Mesenchymal stem cell (in vitro differentiated cells and primary cell): ENCODE results near the gene SPATA13.

Experiments used
- DNase-seq: peaks from one replicate; pipeline ENCODE4 v3.0.0-alpha.2; 2013
- H2AFZ ChIP-seq: one replicate; pipeline ENCODE4 v1.6.1; 2013; ENCODE audit warnings: low read depth, mild to moderate bottlenecking, control low read depth, inconsistent platforms, low read length, moderate library complexity
- H2AK5ac ChIP-seq: 2 replicates; pipeline ENCODE4 v1.6.1; 2013; ENCODE audit warnings: low read length, moderate library complexity, mild to moderate bottlenecking, inconsistent platforms; ENCODE audit not compliant: severe bottlenecking
- H2BK120ac ChIP-seq: one replicate; pipeline ENCODE4 v1.6.1; 2013; ENCODE audit warnings: low read depth, mild to moderate bottlenecking, inconsistent platforms, low read length, moderate library complexity
- H2BK12ac ChIP-seq, 2 experiments: one replicate each; pipeline ENCODE4 v1.6.1; 2013; ENCODE audit warnings: inconsistent platforms in 2 of 2, low read length in 2 of 2, mild to moderate bottlenecking in 2 of 2, moderate library complexity in 2 of 2, control low read depth in 1 of 2
- H2BK15ac ChIP-seq: one replicate; pipeline ENCODE4 v1.6.1; 2013; ENCODE audit warnings: mild to moderate bottlenecking, low read depth, inconsistent platforms; ENCODE audit not compliant: poor library complexity, severe bottlenecking
- H2BK5ac ChIP-seq: 2 replicates; pipeline ENCODE4 v1.6.1; 2013; ENCODE audit warnings: low read depth, mild to moderate bottlenecking, low read length, control low read depth, inconsistent platforms; ENCODE audit not compliant: poor library complexity, severe bottlenecking
- H3K14ac ChIP-seq, 2 experiments: one replicate each; pipeline ENCODE4 v1.6.1; 2013; ENCODE audit warnings: inconsistent platforms in 2 of 2, low read length in 2 of 2, control low read depth in 1 of 2, mild to moderate bottlenecking in 1 of 2, moderate library complexity in 1 of 2
- H3K18ac ChIP-seq, 2 experiments: one replicate each; pipeline ENCODE4 v1.6.1; 2013; ENCODE audit warnings: inconsistent platforms in 2 of 2, low read length in 2 of 2, control low read depth in 1 of 2, low read depth in 1 of 2, mild to moderate bottlenecking in 1 of 2
- H3K23ac ChIP-seq, 2 experiments: one replicate each; pipeline ENCODE4 v1.6.1; 2013; ENCODE audit warnings: inconsistent platforms in 2 of 2, low read length in 2 of 2, mild to moderate bottlenecking in 2 of 2, moderate library complexity in 2 of 2, control low read depth in 1 of 2
- H3K27ac ChIP-seq: 2 replicates; pipeline ENCODE4 v1.5.1; 2013; ENCODE audit warnings: mild to moderate bottlenecking, moderate library complexity, low read length, control low read depth, inconsistent platforms; ENCODE audit not compliant: poor library complexity, severe bottlenecking
- H3K27me3 ChIP-seq, 2 experiments: 2 replicates each; pipeline versions ENCODE4 v1.6.1 to v1.7.0; 2013; ENCODE audit warnings: low read length in 2 of 2, mild to moderate bottlenecking in 2 of 2, moderate library complexity in 2 of 2, control low read depth in 1 of 2, inconsistent platforms in 1 of 2; ENCODE audit not compliant: control insufficient read depth in 1 of 2, insufficient read depth in 1 of 2
- H3K36me3 ChIP-seq, 2 experiments: 2 replicates each; pipeline versions ENCODE4 v1.6.1 to v1.7.0; 2013; ENCODE audit warnings: low read length in 2 of 2, control low read depth in 1 of 2, inconsistent platforms in 1 of 2, low read depth in 1 of 2, mild to moderate bottlenecking in 1 of 2; ENCODE audit not compliant: insufficient read depth in 2 of 2, control insufficient read depth in 1 of 2
- H3K4ac ChIP-seq, 2 experiments: one replicate each; pipeline ENCODE4 v1.6.1; 2013; ENCODE audit warnings: inconsistent platforms in 2 of 2, low read length in 2 of 2, mild to moderate bottlenecking in 2 of 2, moderate library complexity in 2 of 2, control low read depth in 1 of 2, low read depth in 1 of 2
- H3K4me1 ChIP-seq: 2 replicates; pipeline ENCODE4 v1.6.1; 2013; ENCODE audit warnings: low read depth, low read length, control low read depth; ENCODE audit not compliant: control insufficient read depth, insufficient read depth
- H3K4me2 ChIP-seq: 2 replicates; pipeline ENCODE4 v1.6.1; 2013; ENCODE audit warnings: low read length, mild to moderate bottlenecking, inconsistent platforms; ENCODE audit not compliant: poor library complexity, severe bottlenecking
- H3K4me3 ChIP-seq, 2 experiments: 2 replicates each; pipeline versions ENCODE4 v1.5.1 to v1.7.0; 2013; ENCODE audit warnings: low read length in 2 of 2, mild to moderate bottlenecking in 2 of 2, control low read depth in 1 of 2, low read depth in 1 of 2; ENCODE audit not compliant: insufficient read depth in 1 of 2
- H3K79me1 ChIP-seq: replicated peaks from 2 replicates; pipeline ENCODE4 v1.6.1; 2013; ENCODE audit warnings: mild to moderate bottlenecking, control low read depth, low read length, inconsistent platforms; ENCODE audit not compliant: poor library complexity, severe bottlenecking
- H3K9ac ChIP-seq: 2 replicates; pipeline ENCODE4 v1.7.0; 2013; ENCODE audit warnings: mild to moderate bottlenecking, low read length, moderate library complexity
- H3K9me3 ChIP-seq: 2 replicates; pipeline ENCODE4 v1.7.0; 2013; ENCODE audit warnings: mild to moderate bottlenecking, low read length; ENCODE audit not compliant: control insufficient read depth
- H4K8ac ChIP-seq: one replicate; pipeline ENCODE4 v1.6.1; 2013; ENCODE audit warnings: inconsistent platforms, mild to moderate bottlenecking, low read length, moderate library complexity
- H4K91ac ChIP-seq: one replicate; pipeline ENCODE4 v1.6.1; 2013; ENCODE audit warnings: mild to moderate bottlenecking, low read length, inconsistent platforms
- WGBS: methylation state at CpG from one replicate; pipeline ENCODE4 v1.1.7; 2013; ENCODE audit warnings: mixed read lengths; 5-methylcytosine and 5-hydroxymethylcytosine counted together

SPATA13 gene

GRCh38 chr13:24247016-24247415 is 86.5 kb downstream of the SPATA13 start:
- Histone ChIP-seq H3K27ac (no peak overlapping the region), H3K9me3 (no peaks in the 10 kb centered on the region), H3K23ac (no peak overlapping the region), H4K8ac (no peak overlapping the region), H2BK120ac (no peak overlapping the region), H3K4me3 (no peak overlapping the region), H3K79me1 (peaks cover 20% of the 10 kb centered on the region), H3K36me3 (peaks cover 5 to 6% of the 10 kb centered on the region in 2 experiments), H2AK5ac (no peak overlapping the region), H3K18ac (no peak overlapping the region), H2BK5ac (no peak overlapping the region), H2BK12ac (no peak overlapping the region), H2BK15ac (no peak overlapping the region), H3K4me1 (no peaks in the 10 kb centered on the region), H3K4ac (no peak overlapping the region), H4K91ac (no peak overlapping the region), H2AFZ (no peak overlapping the region), H3K9ac (no peak overlapping the region), H3K14ac (no peak overlapping the region), H3K4me2 (no peak overlapping the region), H3K27me3 (no peaks in the 10 kb centered on the region)
- WGBS: 91% methylated on average over 5 of the region's 5 CpGs
- no peak for DNase-seq

GRCh38 chr13:24249624-24250023 is 89.1 kb downstream of the SPATA13 start:
- no peak for DNase-seq
- Histone ChIP-seq H3K9me3 (no peaks in the 10 kb centered on the region), H2BK120ac (no peak overlapping the region), H4K8ac (no peak overlapping the region), H3K18ac (no peak overlapping the region), H3K23ac (no peak overlapping the region), H3K36me3 (peaks cover 8 to 10% of the 10 kb centered on the region in 2 experiments), H3K79me1 (peaks cover 16% of the 10 kb centered on the region), H3K9ac (no peak overlapping the region), H3K14ac (no peak overlapping the region), H2AFZ (no peak overlapping the region), H3K27me3 (no peaks in the 10 kb centered on the region), H3K4me2 (no peak overlapping the region), H3K4ac (no peak overlapping the region), H4K91ac (no peak overlapping the region), H2BK5ac (no peak overlapping the region), H2BK15ac (peak overlapping the region; percentile 76), H3K27ac (no peak overlapping the region), H3K4me1 (no peaks in the 10 kb centered on the region), H2BK12ac (no peak overlapping the region), H3K4me3 (no peak overlapping the region), H2AK5ac (no peak overlapping the region)
- WGBS: 94% methylated on average over 9 of the region's 9 CpGs

GRCh38 chr13:24250376-24251057 is 90.0 kb downstream of the SPATA13 start:
- H2BK120ac ChIP-seq: no peak overlapping the region
- H2BK15ac ChIP-seq: no peak overlapping the region
- no peaks in the 10 kb centered on the region for H3K4me1 ChIP-seq
- no peak overlapping the region for H3K9ac ChIP-seq
- no peak overlapping the region for H3K4me2 ChIP-seq
- peaks cover 8 to 10% of the 10 kb centered on the region in 2 experiments for H3K36me3 ChIP-seq
- WGBS: 71% methylated on average over 4 of the region's 7 CpGs
- no peak overlapping the region for H2AK5ac ChIP-seq
- no peak overlapping the region for H3K4ac ChIP-seq
- no peak overlapping the region for H3K4me3 ChIP-seq
- no peak overlapping the region for H3K23ac ChIP-seq
- no peak for DNase-seq
- no peak overlapping the region for H4K8ac ChIP-seq
- no peaks in the 10 kb centered on the region for H3K27me3 ChIP-seq
- H3K9me3 ChIP-seq: no peaks in the 10 kb centered on the region
- H2AFZ ChIP-seq: no peak overlapping the region
- no peak overlapping the region for H3K14ac ChIP-seq
- H3K27ac ChIP-seq: no peak overlapping the region
- no peak overlapping the region for H3K18ac ChIP-seq
- H2BK12ac ChIP-seq: no peak overlapping the region
- no peak overlapping the region for H4K91ac ChIP-seq
- H2BK5ac ChIP-seq: no peak overlapping the region
- H3K79me1 ChIP-seq: peaks cover 15% of the 10 kb centered on the region

GRCh38 chr13:24251525-24251924 is 91.0 kb downstream of the SPATA13 start:
- no peak overlapping the region for H2BK5ac ChIP-seq
- no peaks in the 10 kb centered on the region for H3K4me1 ChIP-seq
- no peak overlapping the region for H3K27ac ChIP-seq
- H2AK5ac ChIP-seq: no peak overlapping the region
- H3K4ac ChIP-seq: no peak overlapping the region
- H2BK120ac ChIP-seq: no peak overlapping the region
- H2BK15ac ChIP-seq: no peak overlapping the region
- H2AFZ ChIP-seq: no peak overlapping the region
- no peak overlapping the region for H3K9ac ChIP-seq
- H4K8ac ChIP-seq: no peak overlapping the region
- no peak for DNase-seq
- H3K79me1 ChIP-seq: peaks cover 12% of the 10 kb centered on the region
- H3K4me2 ChIP-seq: no peak overlapping the region
- H3K14ac ChIP-seq: no peak overlapping the region
- H3K27me3 ChIP-seq: no peaks in the 10 kb centered on the region
- no peak overlapping the region for H4K91ac ChIP-seq
- no peak overlapping the region for H2BK12ac ChIP-seq
- H3K23ac ChIP-seq: no peak overlapping the region
- no peak overlapping the region for H3K4me3 ChIP-seq
- WGBS: 95% methylated on average over 17 of the region's 17 CpGs
- no peaks in the 10 kb centered on the region for H3K9me3 ChIP-seq
- H3K36me3 ChIP-seq: peaks cover 8 to 10% of the 10 kb centered on the region in 2 experiments
- H3K18ac ChIP-seq: no peak overlapping the region
